Activated CD8-positive, alpha-beta memory T cell treated with anti-CD3 and anti-CD28 coated beads for 1 hour (primary cell): ENCODE data around the gene FLG2.
"Not testable (repeated sequence)": the region's sequence is repeated elsewhere in the genome, so short reads cannot be mapped to it uniquely, and the experiment has no call there.

ENCODE experiments used
- DNase-seq, 2 donors: peaks; one replicate each; pipeline ENCODE4 v3.0.0-alpha.2; 2020; ENCODE audit warnings: low read depth in 1 of 2; ENCODE audit errors: extremely low read depth in 1 of 2

Gene FLG2

GRCh38 chr1:152313319-152313801 is 46.4 kb downstream of the FLG2 start:
- DNase-seq, result no peak

- DNase-seq, result not testable (repeated sequence)
These were observed 47.6 kb downstream of the FLG2 start for GRCh38 chr1:152312169-152312568.

DNA sequence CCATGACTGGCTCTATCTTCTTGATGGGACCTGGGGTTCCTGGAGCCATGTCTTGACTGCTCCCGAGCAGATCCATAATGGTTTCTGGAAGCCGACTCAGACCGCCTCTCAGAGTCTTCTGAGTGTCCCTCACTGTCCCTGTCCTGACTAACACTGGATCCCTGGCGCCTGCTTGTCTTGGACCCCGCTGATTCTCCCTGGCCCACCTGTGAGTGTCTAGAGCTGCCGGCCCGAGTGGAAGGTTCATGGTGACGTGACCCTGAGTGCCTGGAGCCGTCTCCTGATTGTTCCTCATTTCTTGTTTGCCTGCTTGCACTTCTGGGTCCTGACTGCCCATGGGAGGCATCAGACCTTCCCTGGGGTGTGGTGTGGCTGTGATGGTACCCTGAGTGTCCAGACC is 49.9 kb downstream of the FLG2 start:
- no peak for DNase-seq

GRCh38 chr1:152309320-152309901 is 50.4 kb downstream of the FLG2 start:
- not testable (repeated sequence) for DNase-seq

DNA sequence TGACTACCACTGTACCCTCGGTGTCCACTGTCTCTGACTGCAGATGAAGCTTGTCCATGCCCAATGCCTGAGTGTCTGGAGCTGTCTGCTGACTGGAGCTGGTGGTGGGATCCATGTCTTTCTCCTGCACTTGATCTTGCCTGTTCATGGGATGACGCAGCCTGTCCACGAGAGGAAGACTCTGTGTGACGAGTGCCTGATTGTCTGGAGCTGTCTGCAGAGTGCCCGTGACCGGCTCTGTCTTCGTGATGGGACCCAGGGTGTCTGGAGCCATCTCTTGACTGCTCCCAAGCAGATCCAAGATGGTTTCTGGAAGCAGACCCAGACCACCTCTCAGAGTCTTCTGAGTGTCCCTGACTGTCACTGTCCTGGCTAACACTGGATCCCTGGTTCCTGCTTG is 51.0 kb downstream of the FLG2 start:
- not testable (repeated sequence) for DNase-seq

DNA sequence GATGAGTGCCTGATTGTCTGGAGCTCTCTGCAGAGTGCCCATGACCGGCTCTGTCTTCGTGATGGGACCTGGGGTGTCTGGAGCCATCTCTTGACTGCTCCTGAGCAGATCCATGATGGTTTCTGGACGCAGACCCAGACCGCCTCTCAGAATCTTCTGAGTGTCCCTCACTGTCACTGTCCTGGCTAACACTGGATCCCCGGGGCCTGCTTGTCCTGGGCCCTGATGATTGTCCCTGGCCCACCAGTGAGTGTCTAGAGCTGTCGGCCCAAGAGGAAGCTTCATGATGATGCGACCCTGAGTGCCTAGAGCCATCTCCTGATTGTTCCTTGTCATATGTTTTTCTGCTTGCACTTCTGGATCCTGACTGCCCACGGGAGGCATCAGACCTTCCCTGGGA is 51.8 kb downstream of the FLG2 start:
- DNase-seq, result not testable (repeated sequence)

DNA sequence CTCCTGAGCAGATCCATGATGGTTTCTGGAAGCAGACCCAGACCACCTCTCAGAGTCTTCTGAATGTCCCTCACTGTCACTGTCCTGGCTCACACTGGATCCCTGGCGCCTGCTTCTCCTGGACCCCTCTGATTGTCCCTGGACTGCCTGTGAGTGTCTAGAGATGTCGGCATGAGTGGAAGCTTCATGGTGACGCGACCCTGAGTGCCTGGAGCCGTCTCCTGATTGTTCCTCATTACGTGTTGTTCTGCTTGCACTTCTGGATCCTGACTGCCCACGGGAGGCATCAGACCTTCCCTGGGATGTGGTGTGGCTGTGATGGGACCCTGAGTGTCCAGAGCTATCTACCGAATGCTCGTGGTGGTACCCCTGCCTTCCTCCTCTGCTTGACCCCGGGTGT is 53.7 kb downstream of the FLG2 start:
- DNase-seq, result not testable (repeated sequence)

GRCh38 chr1:152304773-152305172 is 55.0 kb downstream of the FLG2 start:
- not testable (repeated sequence) for DNase-seq

GRCh38 chr1:152303139-152303872 is 56.5 kb downstream of the FLG2 start:
- not testable (repeated sequence) for DNase-seq
